Activated CD4-positive, alpha-beta memory T cell treated with anti-CD3 and anti-CD28 coated beads, Interleukin-2, amount 10 ng/mL, durations not matched to agents 7 days and 5 days (primary cell): ENCODE measurements around the gene ITPR1. TPM values are rescaled to one million over a fixed set of nuclear protein-coding genes. Genes with fewer than 3 reads are reported as not detected.

Experiments used
- CTCF ChIA-PET: fragments of 350-600 bp; sonication (Branson Sonifier 250); formaldehyde crosslinking; loops from one replicate; lab custom pipeline; 2021; ENCODE audit warnings: antibody characterized with exemption, inconsistent platforms; lab: Charles Lee
- POLR2A ChIA-PET: fragments of 350-600 bp; sonication (Branson Sonifier 250); formaldehyde crosslinking; loops from one replicate; lab custom pipeline; 2021; ENCODE audit warnings: antibody characterized with exemption; lab: Charles Lee
- DNase-seq: peaks from one replicate; pipeline ENCODE4 v3.0.0-alpha.2; 2020
- H3K27ac Mint-ChIP-seq: one replicate; pipeline ENCODE4 v1.8.0; 2021; ENCODE audit warnings: mild to moderate bottlenecking, mixed read lengths
- H3K27me3 Mint-ChIP-seq: one replicate; pipeline ENCODE4 v1.8.0; 2021; ENCODE audit warnings: mixed read lengths
- H3K36me3 Mint-ChIP-seq: one replicate; pipeline ENCODE4 v1.8.0; 2021; ENCODE audit warnings: low read depth, mixed read lengths
- H3K4me1 Mint-ChIP-seq: one replicate; pipeline ENCODE4 v1.8.0; 2021; ENCODE audit warnings: mixed read lengths
- H3K4me3 Mint-ChIP-seq: one replicate; pipeline ENCODE4 v1.8.0; 2021; ENCODE audit warnings: mild to moderate bottlenecking, mixed read lengths
- H3K9me3 Mint-ChIP-seq: one replicate; pipeline ENCODE4 v1.8.0; 2021; ENCODE audit warnings: mixed read lengths
- total RNA-seq, 2 experiments: library from RNA; stranded (reverse); gene quantifications; one replicate each; pipeline ENCODE4 v1.2.3, GENCODE V29; 2021

The ITPR1 gene
- total RNA-seq, 2 experiments from 2014 or later, result 59.6 to 64.3 TPM

GRCh38 chr3:4656626-4657328 is 163.6 kb downstream of the ITPR1 start:
- POLR2A ChIA-PET, result no interaction called here
- H3K9me3 Mint-ChIP-seq, result no peaks in the 10 kb centered on the region
- H3K4me1 Mint-ChIP-seq, result no peaks in the 10 kb centered on the region
- no peak overlapping the region for H3K27ac Mint-ChIP-seq
- CTCF ChIA-PET, result interaction anchor here (0.6 to 1.5 kb wide), 2 partner anchors 55 to 620 kb away, joined by 3 to 5 read pairs; no protein-coding TSS in a partner anchor
- H3K36me3 Mint-ChIP-seq, result peaks cover 14% of the 10 kb centered on the region
- no peak for DNase-seq
- no peaks in the 10 kb centered on the region for H3K27me3 Mint-ChIP-seq
- H3K4me3 Mint-ChIP-seq, result no peak overlapping the region

GRCh38 chr3:4660936-4661335 is 167.8 kb downstream of the ITPR1 start:
- DNase-seq, result no peak
- Mint-ChIP-seq H3K36me3 (peaks cover 16% of the 10 kb centered on the region), H3K4me3 (no peak overlapping the region), H3K27me3 (no peaks in the 10 kb centered on the region), H3K9me3 (no peaks in the 10 kb centered on the region), H3K27ac (no peak overlapping the region), H3K4me1 (no peaks in the 10 kb centered on the region)
- POLR2A ChIA-PET, result no interaction called here
- CTCF ChIA-PET, result no interaction called here

- Mint-ChIP-seq H3K4me3 (no peak overlapping the region), H3K4me1 (no peaks in the 10 kb centered on the region), H3K27ac (no peak overlapping the region), H3K27me3 (no peaks in the 10 kb centered on the region), H3K9me3 (no peaks in the 10 kb centered on the region), H3K36me3 (peaks cover 37% of the 10 kb centered on the region)
- no peak for DNase-seq
- ChIA-PET CTCF (no interaction called here), POLR2A (no interaction called here)
Measured at GRCh38 chr3:4664412-4664811, 171.3 kb downstream of the ITPR1 start.

DNA sequence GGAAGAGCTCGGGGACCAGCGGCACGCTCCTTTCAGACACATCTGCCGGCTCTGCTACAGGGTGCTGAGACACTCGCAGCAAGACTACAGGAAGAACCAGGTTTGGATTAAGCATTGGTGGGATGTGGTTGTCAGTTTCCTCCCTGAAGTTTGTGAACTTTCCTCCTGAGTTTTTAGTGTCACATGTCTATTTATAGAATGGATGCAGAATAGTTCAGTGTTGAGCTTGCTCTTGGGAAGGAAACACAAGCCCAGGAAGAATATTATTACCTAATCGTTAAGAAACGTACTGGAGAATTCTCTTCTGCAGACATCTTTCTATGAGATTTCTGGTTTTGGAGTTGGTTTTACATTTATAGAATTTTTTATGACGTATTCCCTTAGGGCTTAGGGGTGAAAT is 172.0 kb downstream of the ITPR1 start:
- peaks cover 43% of the 10 kb centered on the region for H3K36me3 Mint-ChIP-seq
- no peak overlapping the region for H3K27ac Mint-ChIP-seq
- no peak overlapping the region for H3K4me3 Mint-ChIP-seq
- H3K4me1 Mint-ChIP-seq, result no peaks in the 10 kb centered on the region
- H3K27me3 Mint-ChIP-seq, result no peaks in the 10 kb centered on the region
- no peak for DNase-seq
- H3K9me3 Mint-ChIP-seq, result no peaks in the 10 kb centered on the region
- ChIA-PET CTCF (interaction anchor here (1.4 kb wide), 1 partner anchor 9 kb away, joined by 4 read pairs; no protein-coding TSS in a partner anchor), POLR2A (no interaction called here)

- Mint-ChIP-seq H3K27me3 (no peaks in the 10 kb centered on the region), H3K27ac (no peak overlapping the region), H3K4me3 (no peak overlapping the region), H3K9me3 (no peaks in the 10 kb centered on the region), H3K36me3 (peaks cover 49% of the 10 kb centered on the region), H3K4me1 (no peaks in the 10 kb centered on the region)
- ChIA-PET CTCF (interaction anchor here (1.4 kb wide), 1 partner anchor 8 kb away, joined by 4 read pairs; no protein-coding TSS in a partner anchor), POLR2A (no interaction called here)
- DNase-seq, result no peak
Measured at GRCh38 chr3:4666071-4666470, 172.9 kb downstream of the ITPR1 start.

DNA sequence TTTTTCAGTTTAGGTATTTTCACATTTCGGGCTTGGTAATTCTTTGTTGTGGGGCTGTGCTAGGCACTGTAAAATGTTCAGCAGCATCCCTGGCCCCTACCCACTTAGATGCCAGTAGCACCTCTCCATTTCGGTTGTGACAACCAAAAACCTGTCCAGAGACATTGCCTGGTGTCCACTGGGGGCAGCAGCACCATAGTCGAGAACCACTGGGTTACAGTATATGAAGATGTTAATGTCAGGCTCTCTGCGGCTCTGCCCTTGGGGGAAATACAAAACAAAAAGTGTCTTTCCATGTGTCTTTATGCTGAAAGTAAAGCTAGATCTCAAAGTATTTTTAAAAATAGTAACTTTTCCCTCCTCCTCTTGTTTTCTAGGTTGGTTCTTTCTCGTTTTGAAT is 177.2 kb downstream of the ITPR1 start:
- H3K4me1 Mint-ChIP-seq, result no peaks in the 10 kb centered on the region
- H3K27me3 Mint-ChIP-seq, result no peaks in the 10 kb centered on the region
- no peak overlapping the region for H3K27ac Mint-ChIP-seq
- ChIA-PET CTCF (no interaction called here), POLR2A (no interaction called here)
- no peaks in the 10 kb centered on the region for H3K9me3 Mint-ChIP-seq
- DNase-seq, result no peak
- H3K36me3 Mint-ChIP-seq, result peaks cover 68% of the 10 kb centered on the region
- no peak overlapping the region for H3K4me3 Mint-ChIP-seq

DNA sequence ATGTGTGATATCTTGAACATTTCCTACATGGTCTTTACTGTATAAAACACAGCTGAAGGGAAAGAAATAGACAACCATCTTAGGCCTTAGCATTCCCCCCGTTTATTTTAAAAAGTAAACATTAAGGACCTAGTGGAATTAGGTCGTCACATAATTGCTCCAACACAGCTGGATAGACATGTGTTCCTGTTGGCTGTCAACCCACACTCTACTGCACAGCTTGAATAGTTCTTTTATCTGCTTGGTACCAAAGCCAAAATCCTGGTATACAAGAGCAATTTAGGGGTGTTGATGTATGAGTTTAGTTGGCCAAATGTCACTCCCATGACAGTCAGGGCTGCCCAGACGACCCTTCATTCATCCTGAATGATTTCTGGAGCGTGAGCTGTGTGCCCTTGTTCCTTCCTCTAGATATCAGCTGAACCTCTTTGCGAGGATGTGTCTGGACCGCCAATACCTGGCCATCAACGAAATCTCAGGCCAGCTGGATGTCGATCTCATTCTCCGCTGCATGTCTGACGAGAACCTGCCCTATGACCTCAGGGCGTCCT is 179.7 kb downstream of the ITPR1 start:
- ChIA-PET POLR2A (no interaction called here), CTCF (no interaction called here)
- no peak for DNase-seq
- no peaks in the 10 kb centered on the region for H3K9me3 Mint-ChIP-seq
- no peak overlapping the region for H3K4me3 Mint-ChIP-seq
- no peaks in the 10 kb centered on the region for H3K27me3 Mint-ChIP-seq
- H3K4me1 Mint-ChIP-seq, result no peaks in the 10 kb centered on the region
- peaks cover 71% of the 10 kb centered on the region for H3K36me3 Mint-ChIP-seq
- no peak overlapping the region for H3K27ac Mint-ChIP-seq

- DNase-seq, result no peak
- no peaks in the 10 kb centered on the region for H3K9me3 Mint-ChIP-seq
- no peak overlapping the region for H3K4me3 Mint-ChIP-seq
- H3K27ac Mint-ChIP-seq, result no peak overlapping the region
- no peaks in the 10 kb centered on the region for H3K4me1 Mint-ChIP-seq
- ChIA-PET CTCF (interaction anchor here (0.9 to 1.3 kb wide), 3 partner anchors 9 to 323 kb away, joined by 3 to 4 read pairs (median 4); no protein-coding TSS in a partner anchor), POLR2A (interaction anchor here (0.7 kb wide), 1 partner anchor 107 kb away, joined by 3 read pairs; no protein-coding TSS in a partner anchor)
- peaks cover 69% of the 10 kb centered on the region for H3K36me3 Mint-ChIP-seq
- H3K27me3 Mint-ChIP-seq, result no peaks in the 10 kb centered on the region
Measured at GRCh38 chr3:4674216-4674615, 181.1 kb downstream of the ITPR1 start.

- H3K9me3 Mint-ChIP-seq, result no peaks in the 10 kb centered on the region
Measured at GRCh38 chr3:4675704-4676103, 182.6 kb downstream of the ITPR1 start.

GRCh38 chr3:4678320-4678719 is 185.2 kb downstream of the ITPR1 start:
- no peak for DNase-seq
- Mint-ChIP-seq H3K27me3 (no peaks in the 10 kb centered on the region), H3K4me3 (no peak overlapping the region), H3K27ac (no peak overlapping the region), H3K9me3 (no peaks in the 10 kb centered on the region), H3K4me1 (no peaks in the 10 kb centered on the region), H3K36me3 (peaks cover 64% of the 10 kb centered on the region)
- ChIA-PET CTCF (no interaction called here), POLR2A (no interaction called here)

More at GRCh38 chr3:4675704-4676103, 182.6 kb downstream of the ITPR1 start:
- no peak overlapping the region for H3K27ac Mint-ChIP-seq
- H3K4me1 Mint-ChIP-seq, result no peaks in the 10 kb centered on the region
- DNase-seq, result no peak
- CTCF ChIA-PET, result no interaction called here
- peaks cover 67% of the 10 kb centered on the region for H3K36me3 Mint-ChIP-seq
- no peak overlapping the region for H3K4me3 Mint-ChIP-seq
- H3K27me3 Mint-ChIP-seq, result no peaks in the 10 kb centered on the region
- POLR2A ChIA-PET, result no interaction called here

GRCh38 chr3:4680227-4680691 is 187.1 kb downstream of the ITPR1 start:
- no peak for DNase-seq
- Mint-ChIP-seq H3K27ac (no peak overlapping the region), H3K36me3 (peaks cover 55% of the 10 kb centered on the region), H3K4me1 (no peaks in the 10 kb centered on the region), H3K4me3 (no peak overlapping the region), H3K9me3 (no peaks in the 10 kb centered on the region), H3K27me3 (no peaks in the 10 kb centered on the region)
- ChIA-PET POLR2A (no interaction called here), CTCF (interaction anchor here (1.0 to 1.1 kb wide), 3 partner anchors 11 to 329 kb away, joined by 3 to 4 read pairs (median 3); no protein-coding TSS in a partner anchor)

DNA sequence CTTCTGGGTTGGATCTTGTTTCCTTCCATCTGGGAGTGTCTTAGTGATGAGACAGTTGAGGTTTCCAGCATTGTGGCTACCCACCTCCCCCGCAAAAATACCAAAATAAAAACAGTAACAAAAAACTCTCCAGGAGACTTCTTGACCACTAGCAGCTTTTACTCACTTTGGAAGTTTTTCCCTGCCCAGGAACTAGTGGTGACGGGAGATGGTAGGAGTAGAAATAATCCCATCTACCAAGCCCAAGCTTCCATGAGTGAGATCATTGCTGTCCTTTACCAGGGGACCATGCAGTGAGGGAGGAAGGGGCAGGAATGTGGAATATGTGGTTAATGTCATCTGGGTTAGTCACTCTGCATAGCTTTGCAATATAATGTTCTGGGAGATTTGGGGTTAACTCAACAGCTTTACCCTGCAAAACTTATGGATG is 187.7 kb downstream of the ITPR1 start:
- no peak for DNase-seq
- ChIA-PET CTCF (interaction anchor here (1.0 kb wide), 1 partner anchor 330 kb away, joined by 3 read pairs; no protein-coding TSS in a partner anchor), POLR2A (no interaction called here)
- H3K9me3 Mint-ChIP-seq, result no peaks in the 10 kb centered on the region
- no peaks in the 10 kb centered on the region for H3K4me1 Mint-ChIP-seq
- no peaks in the 10 kb centered on the region for H3K27me3 Mint-ChIP-seq
- peaks cover 55% of the 10 kb centered on the region for H3K36me3 Mint-ChIP-seq
- no peak overlapping the region for H3K27ac Mint-ChIP-seq
- no peak overlapping the region for H3K4me3 Mint-ChIP-seq

GRCh38 chr3:4681301-4681700 is 188.2 kb downstream of the ITPR1 start:
- Mint-ChIP-seq H3K27me3 (no peaks in the 10 kb centered on the region), H3K4me3 (no peak overlapping the region), H3K9me3 (no peaks in the 10 kb centered on the region), H3K36me3 (peaks cover 55% of the 10 kb centered on the region), H3K27ac (no peak overlapping the region), H3K4me1 (no peaks in the 10 kb centered on the region)
- no peak for DNase-seq
- CTCF ChIA-PET, result no interaction called here
- POLR2A ChIA-PET, result no interaction called here
